ENCODE measurements around the gene CBL. TPM values are rescaled to one million over a fixed set of nuclear protein-coding genes. Genes with fewer than 3 reads are reported as not detected.

Gene CBL
- total and polyA plus RNA-seq, 2 experiments from 2014 or later = 31.6 to 67.6 TPM

- TF ChIP-seq REST (IDR thresholded peaks at IDR 0.05; ENCODE audit: unreplicated experiment) = no peak
- no peak for TF ChIP-seq EZH2 (IDR thresholded peaks at IDR 0.05; ENCODE audit: low read depth, unreplicated experiment)
- TF ChIP-seq POLR2AphosphoS5 (IDR thresholded peaks at IDR 0.05; ENCODE audit: low read depth) = no peak
- no peak for TF ChIP-seq ZNF114 (CRISPR knock-in tag; IDR thresholded peaks at IDR 0.05)
- TF ChIP-seq CREB1 (CRISPR knock-in tag; IDR thresholded peaks at IDR 0.05; ENCODE audit: low read depth) = no peak
Measured at GRCh38 chr11:119357074-119357473, 150.9 kb downstream of the CBL start (continued).

Small RNAs within 50 kb of the gene (microRNA-seq; reads per million reads assigned to microRNA genes)
- not detected for gene MIR6756

Small RNAs within 50 kb of the gene (small RNA-seq; reads per million reads assigned to genes)
- gene RF01225 (ENCODE audit: low replicate concordance) (not detected), gene RNU6-262P (ENCODE audit: low replicate concordance) (not detected)

Other genes with a start within 250 kb of the CBL start
- gene FOXR1, start 234.6 kb upstream of the CBL start, total RNA-seq (2014; rRNA removed; shearing (Covaris generic)) = not detected in 2 replicates
- gene FOXR1, start 234.6 kb upstream of the CBL start, polyA plus RNA-seq (2016; fragmentation: Nextera tagmentation; extraction: Ambion mirVana) = not detected in 2 replicates
- gene CENATAC, start 208.2 kb upstream of the CBL start, total RNA-seq (2014; rRNA removed; shearing (Covaris generic)) = 34.3 and 34.5 TPM in 2 replicates
- gene CENATAC, start 208.2 kb upstream of the CBL start, polyA plus RNA-seq (2016; fragmentation: Nextera tagmentation; extraction: Ambion mirVana) = 31.7 and 33.4 TPM in 2 replicates
- 1,462 and 1,965 TPM in 2 replicates for gene RPS25, start 188.0 kb upstream of the CBL start, total RNA-seq (2014; rRNA removed; shearing (Covaris generic))
- gene RPS25, start 188.0 kb upstream of the CBL start, polyA plus RNA-seq (2016; fragmentation: Nextera tagmentation; extraction: Ambion mirVana) = 3,622 and 3,632 TPM in 2 replicates
- gene TRAPPC4, start 187.6 kb upstream of the CBL start, total RNA-seq (2014; rRNA removed; shearing (Covaris generic)) = 79.9 and 97.2 TPM in 2 replicates
- gene TRAPPC4, start 187.6 kb upstream of the CBL start, polyA plus RNA-seq (2016; fragmentation: Nextera tagmentation; extraction: Ambion mirVana) = 118 and 142 TPM in 2 replicates
- 50.2 and 56.4 TPM in 2 replicates for gene SLC37A4, start 175.5 kb upstream of the CBL start, total RNA-seq (2014; rRNA removed; shearing (Covaris generic))
- 20.0 and 23.4 TPM in 2 replicates for gene SLC37A4, start 175.5 kb upstream of the CBL start, polyA plus RNA-seq (2016; fragmentation: Nextera tagmentation; extraction: Ambion mirVana)
- 221 and 229 TPM in 2 replicates for gene HYOU1, start 149.1 kb upstream of the CBL start, total RNA-seq (2014; rRNA removed; shearing (Covaris generic))
- 48.2 and 51.6 TPM in 2 replicates for gene HYOU1, start 149.1 kb upstream of the CBL start, polyA plus RNA-seq (2016; fragmentation: Nextera tagmentation; extraction: Ambion mirVana)
- 13.4 and 14.6 TPM in 2 replicates for gene VPS11, start 138.5 kb upstream of the CBL start, total RNA-seq (2014; rRNA removed; shearing (Covaris generic))
- 11.5 and 15.5 TPM in 2 replicates for gene VPS11, start 138.5 kb upstream of the CBL start, polyA plus RNA-seq (2016; fragmentation: Nextera tagmentation; extraction: Ambion mirVana)
- 91.7 and 107 TPM in 2 replicates for gene HMBS, start 121.5 kb upstream of the CBL start, total RNA-seq (2014; rRNA removed; shearing (Covaris generic))
- gene HMBS, start 121.5 kb upstream of the CBL start, polyA plus RNA-seq (2016; fragmentation: Nextera tagmentation; extraction: Ambion mirVana) = 101 and 105 TPM in 2 replicates
- gene DPAGT1, start 104.5 kb upstream of the CBL start, total RNA-seq (2014; rRNA removed; shearing (Covaris generic)) = 36.4 and 37.2 TPM in 2 replicates
- 48.3 and 52.6 TPM in 2 replicates for gene DPAGT1, start 104.5 kb upstream of the CBL start, polyA plus RNA-seq (2016; fragmentation: Nextera tagmentation; extraction: Ambion mirVana)
- gene C2CD2L, start 99.0 kb upstream of the CBL start, total RNA-seq (2014; rRNA removed; shearing (Covaris generic)) = 2.3 and 4.4 TPM in 2 replicates
- 1.4 TPM in 2 replicates for gene C2CD2L, start 99.0 kb upstream of the CBL start, polyA plus RNA-seq (2016; fragmentation: Nextera tagmentation; extraction: Ambion mirVana)
- gene HINFP, start 84.8 kb upstream of the CBL start, total RNA-seq (2014; rRNA removed; shearing (Covaris generic)) = 29.2 and 29.6 TPM in 2 replicates
- 12.6 and 12.8 TPM in 2 replicates for gene HINFP, start 84.8 kb upstream of the CBL start, polyA plus RNA-seq (2016; fragmentation: Nextera tagmentation; extraction: Ambion mirVana)
- 1.0 and 1.2 TPM in 2 replicates for gene ABCG4, start 57.3 kb upstream of the CBL start, total RNA-seq (2014; rRNA removed; shearing (Covaris generic))
- gene ABCG4, start 57.3 kb upstream of the CBL start, polyA plus RNA-seq (2016; fragmentation: Nextera tagmentation; extraction: Ambion mirVana) = 0.58 and 0.94 TPM in 2 replicates
- 13.8 and 14.2 TPM in 2 replicates for gene NLRX1, start 37.6 kb upstream of the CBL start, total RNA-seq (2014; rRNA removed; shearing (Covaris generic))
- 2.8 and 3.4 TPM in 2 replicates for gene NLRX1, start 37.6 kb upstream of the CBL start, polyA plus RNA-seq (2016; fragmentation: Nextera tagmentation; extraction: Ambion mirVana)
- gene NHERF4, start 20.9 kb upstream of the CBL start, total RNA-seq (2014; rRNA removed; shearing (Covaris generic)) = not detected in 2 replicates
- gene NHERF4, start 20.9 kb upstream of the CBL start, polyA plus RNA-seq (2016; fragmentation: Nextera tagmentation; extraction: Ambion mirVana) = 0.15 TPM in 1 of 2 replicates, not detected in the other
- gene MCAM, start 110.8 kb downstream of the CBL start, total RNA-seq (2014; rRNA removed; shearing (Covaris generic)) = 79.5 and 139 TPM in 2 replicates
- 7.8 and 8.9 TPM in 2 replicates for gene MCAM, start 110.8 kb downstream of the CBL start, polyA plus RNA-seq (2016; fragmentation: Nextera tagmentation; extraction: Ambion mirVana)
- 53.6 and 58.3 TPM in 2 replicates for gene RNF26, start 128.2 kb downstream of the CBL start, total RNA-seq (2014; rRNA removed; shearing (Covaris generic))
- 28.7 and 31.8 TPM in 2 replicates for gene RNF26, start 128.2 kb downstream of the CBL start, polyA plus RNA-seq (2016; fragmentation: Nextera tagmentation; extraction: Ambion mirVana)
- gene C1QTNF5, start 134.5 kb downstream of the CBL start, total RNA-seq (2014; rRNA removed; shearing (Covaris generic)) = 1.9 and 3.0 TPM in 2 replicates
- 1.8 and 1.9 TPM in 2 replicates for gene C1QTNF5, start 134.5 kb downstream of the CBL start, polyA plus RNA-seq (2016; fragmentation: Nextera tagmentation; extraction: Ambion mirVana)
- gene MFRP, start 140.4 kb downstream of the CBL start, total RNA-seq (2014; rRNA removed; shearing (Covaris generic)) = 0.03 TPM in 1 of 2 replicates, not detected in the other
- gene MFRP, start 140.4 kb downstream of the CBL start, polyA plus RNA-seq (2016; fragmentation: Nextera tagmentation; extraction: Ambion mirVana) = not detected in 2 replicates
- 4.9 and 6.6 TPM in 2 replicates for gene USP2, start 175.4 kb downstream of the CBL start, total RNA-seq (2014; rRNA removed; shearing (Covaris generic))
- 5.0 and 5.9 TPM in 2 replicates for gene USP2, start 175.4 kb downstream of the CBL start, polyA plus RNA-seq (2016; fragmentation: Nextera tagmentation; extraction: Ambion mirVana)
- gene THY1, start 216.8 kb downstream of the CBL start, total RNA-seq (2014; rRNA removed; shearing (Covaris generic)) = 515 and 597 TPM in 2 replicates
- 461 and 490 TPM in 2 replicates for gene THY1, start 216.8 kb downstream of the CBL start, polyA plus RNA-seq (2016; fragmentation: Nextera tagmentation; extraction: Ambion mirVana)

Measured in GM23338 (cell line).